IPS DF 6.9 (cell line): ENCODE measurements around the gene ZNF544.

Experiments
- DNase-seq: peaks from one replicate; pipeline ENCODE4 v3.0.0-alpha.2; 2013; ENCODE audit warnings: low read depth, low spot score
- H3K27ac ChIP-seq: one replicate; pipeline ENCODE4 v1.5.1; 2013; ENCODE audit warnings: low read length, control low read depth
- H3K27me3 ChIP-seq: 2 replicates; pipeline ENCODE4 v1.6.1; 2013; ENCODE audit warnings: mild to moderate bottlenecking, low read length; ENCODE audit not compliant: control insufficient read depth, insufficient read depth
- H3K36me3 ChIP-seq: 2 replicates; pipeline ENCODE4 v1.6.1; 2013; ENCODE audit warnings: low read length; ENCODE audit not compliant: control insufficient read depth, insufficient read depth
- H3K4me1 ChIP-seq: 2 replicates; pipeline ENCODE4 v1.6.1; 2013; ENCODE audit warnings: low read length; ENCODE audit not compliant: control insufficient read depth, insufficient read depth
- H3K4me3 ChIP-seq: 2 replicates; pipeline ENCODE4 v1.5.1; 2013; ENCODE audit warnings: mild to moderate bottlenecking, low read length
- H3K9me3 ChIP-seq: 2 replicates; pipeline ENCODE4 v1.6.1; 2013; ENCODE audit warnings: low read length, inconsistent platforms; ENCODE audit not compliant: control insufficient read depth, insufficient read depth
- WGBS: extraction: QIAGEN DNeasy Blood & Tissue Kit; methylation state at CpG from one replicate; pipeline ENCODE4 v1.1.7; 2013; ENCODE audit warnings: mixed read lengths, missing lambda C conversion rate; ENCODE audit not compliant: insufficient read length, insufficient coverage; 5-methylcytosine and 5-hydroxymethylcytosine counted together

Gene ZNF544

GRCh38 chr19:58277748-58278540, 49.2 kb downstream of the ZNF544 start:
- no peak for DNase-seq
- H3K9me3 ChIP-seq, result no peaks in the 10 kb centered on the region
- peak overlapping the region; percentile 83 for H3K4me3 ChIP-seq
- H3K4me1 ChIP-seq, result peaks cover 4% of the 10 kb centered on the region
- H3K36me3 ChIP-seq, result no peaks in the 10 kb centered on the region
- H3K27ac ChIP-seq, result no peak overlapping the region
- WGBS, result no CpG with 5 or more reads among the region's 25 CpGs
- no peaks in the 10 kb centered on the region for H3K27me3 ChIP-seq

GRCh38 chr19:58278541-58279041, 49.9 kb downstream of the ZNF544 start, which contains the start of gene ZNF8:
Gene ZNF8 (plus strand): TSS chr19:58278955. CDS start chr19:58279082, 127 bp downstream.
- DNase-seq, result peak; percentile 95
- H3K9me3 ChIP-seq, result no peaks in the 10 kb centered on the region
- WGBS, result no CpG with 5 or more reads among the region's 42 CpGs
- peak within 1 kb of the TSS; percentile 86 for H3K4me3 ChIP-seq
- peaks cover 4% of the 10 kb centered on the region for H3K4me1 ChIP-seq
- H3K36me3 ChIP-seq, result no peaks in the 10 kb centered on the region
- H3K27ac ChIP-seq, result no peak within 1 kb of the TSS
- no peaks in the 10 kb centered on the region for H3K27me3 ChIP-seq

GRCh38 chr19:58279042-58279924, 50.6 kb downstream of the ZNF544 start:
- H3K27ac ChIP-seq, result no peak overlapping the region
- no peaks in the 10 kb centered on the region for H3K36me3 ChIP-seq
- WGBS, result no CpG with 5 or more reads among the region's 60 CpGs
- peak overlapping the region; percentile 86 for H3K4me3 ChIP-seq
- H3K4me1 ChIP-seq, result peaks cover 4% of the 10 kb centered on the region
- H3K27me3 ChIP-seq, result no peaks in the 10 kb centered on the region
- DNase-seq, result peak; percentile 29
- no peaks in the 10 kb centered on the region for H3K9me3 ChIP-seq

- DNase-seq, result no peak
- H3K36me3 ChIP-seq, result no peaks in the 10 kb centered on the region
- WGBS, result no CpG with 5 or more reads among the region's 4 CpGs
Measured at GRCh38 chr19:58279925-58280316, 51.2 kb downstream of the ZNF544 start.

GRCh38 chr19:58284199-58284598, 55.5 kb downstream of the ZNF544 start:
- no peaks in the 10 kb centered on the region for H3K9me3 ChIP-seq

More at GRCh38 chr19:58279925-58280316, 51.2 kb downstream of the ZNF544 start:
- peaks cover 4% of the 10 kb centered on the region for H3K4me1 ChIP-seq
- H3K27me3 ChIP-seq, result no peaks in the 10 kb centered on the region
- H3K4me3 ChIP-seq, result peak overlapping the region; percentile 86; the same call in 1 of the 2 replicates
- no peaks in the 10 kb centered on the region for H3K9me3 ChIP-seq
- no peak overlapping the region for H3K27ac ChIP-seq

GRCh38 chr19:58291943-58292342, 63.2 kb downstream of the ZNF544 start:
- Histone ChIP-seq H3K36me3 (peaks cover 48% of the 10 kb centered on the region), H3K27me3 (no peaks in the 10 kb centered on the region)
- DNase-seq, result no peak

More at GRCh38 chr19:58284199-58284598, 55.5 kb downstream of the ZNF544 start:
- Histone ChIP-seq H3K27me3 (no peaks in the 10 kb centered on the region), H3K27ac (no peak overlapping the region), H3K4me1 (peaks cover 4% of the 10 kb centered on the region), H3K36me3 (peaks cover 24% of the 10 kb centered on the region), H3K4me3 (no peak overlapping the region)
- DNase-seq, result no peak
- no CpG with 5 or more reads among the region's 7 CpGs for WGBS

GRCh38 chr19:58294743-58295374, 66.1 kb downstream of the ZNF544 start:
- Histone ChIP-seq H3K27ac (no peak overlapping the region), H3K9me3 (no peaks in the 10 kb centered on the region), H3K4me3 (no peak overlapping the region), H3K4me1 (no peaks in the 10 kb centered on the region), H3K27me3 (no peaks in the 10 kb centered on the region), H3K36me3 (peaks cover 37% of the 10 kb centered on the region)
- DNase-seq, result no peak
- WGBS, result no CpG with 5 or more reads among the region's 22 CpGs

More at GRCh38 chr19:58291943-58292342, 63.2 kb downstream of the ZNF544 start:
- WGBS, result no CpG with 5 or more reads among the region's 7 CpGs
- Histone ChIP-seq H3K4me3 (no peak overlapping the region), H3K9me3 (no peaks in the 10 kb centered on the region), H3K27ac (no peak overlapping the region), H3K4me1 (no peaks in the 10 kb centered on the region)

GRCh38 chr19:58296104-58296503, 67.4 kb downstream of the ZNF544 start:
- Histone ChIP-seq H3K36me3 (peaks cover 31% of the 10 kb centered on the region), H3K27ac (no peak overlapping the region), H3K4me1 (no peaks in the 10 kb centered on the region), H3K4me3 (no peak overlapping the region), H3K27me3 (no peaks in the 10 kb centered on the region), H3K9me3 (no peaks in the 10 kb centered on the region)
- no peak for DNase-seq
- no CpG with 5 or more reads among the region's 7 CpGs for WGBS

GRCh38 chr19:58300620-58301019, 71.9 kb downstream of the ZNF544 start:
- H3K27ac ChIP-seq, result no peak overlapping the region
- H3K4me1 ChIP-seq, result no peaks in the 10 kb centered on the region
- no CpG with 5 or more reads among the region's 7 CpGs for WGBS
- no peak for DNase-seq
- H3K27me3 ChIP-seq, result no peaks in the 10 kb centered on the region
- peaks cover 10% of the 10 kb centered on the region; the same call in 1 of the 2 replicates for H3K36me3 ChIP-seq
- no peak overlapping the region for H3K4me3 ChIP-seq
- no peaks in the 10 kb centered on the region for H3K9me3 ChIP-seq

- Histone ChIP-seq H3K36me3 (peaks cover 5% of the 10 kb centered on the region; the same call in 1 of the 2 replicates), H3K4me3 (no peak overlapping the region), H3K27ac (no peak overlapping the region), H3K4me1 (no peaks in the 10 kb centered on the region), H3K9me3 (no peaks in the 10 kb centered on the region), H3K27me3 (no peaks in the 10 kb centered on the region)
- WGBS, result no CpG with 5 or more reads among the region's 7 CpGs
- no peak for DNase-seq
Measured at GRCh38 chr19:58304255-58304654, 75.5 kb downstream of the ZNF544 start.
